ENCODE data around the gene DLG2. TPM values are rescaled to one million over a fixed set of nuclear protein-coding genes. Genes with fewer than 3 reads are reported as not detected.

The DLG2 gene
- total RNA-seq, 1 experiment from 2014 or later, result 17.5 TPM

DNA sequence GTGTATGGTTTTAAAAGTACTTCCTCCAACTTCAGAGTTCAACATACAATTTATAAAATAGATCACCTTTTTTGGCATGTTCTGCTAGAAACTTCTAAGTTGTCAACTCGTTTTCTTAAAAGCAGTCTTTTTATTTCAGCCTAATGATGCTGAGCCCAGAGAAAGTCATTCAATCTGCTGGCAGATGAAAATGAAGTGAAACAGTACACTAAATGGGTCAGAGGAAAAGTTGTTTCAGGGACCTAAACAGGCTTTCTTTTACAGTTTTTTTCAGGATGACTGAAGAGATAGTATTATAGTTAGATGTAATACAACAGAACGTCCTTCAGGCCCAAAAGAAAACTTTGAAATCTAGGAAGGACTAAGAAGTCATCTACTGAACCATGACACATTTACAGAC lies 1498.3 kb downstream of the DLG2 start:
- ChIA-PET CTCF (no interaction called here), POLR2A (no interaction called here)

DNA sequence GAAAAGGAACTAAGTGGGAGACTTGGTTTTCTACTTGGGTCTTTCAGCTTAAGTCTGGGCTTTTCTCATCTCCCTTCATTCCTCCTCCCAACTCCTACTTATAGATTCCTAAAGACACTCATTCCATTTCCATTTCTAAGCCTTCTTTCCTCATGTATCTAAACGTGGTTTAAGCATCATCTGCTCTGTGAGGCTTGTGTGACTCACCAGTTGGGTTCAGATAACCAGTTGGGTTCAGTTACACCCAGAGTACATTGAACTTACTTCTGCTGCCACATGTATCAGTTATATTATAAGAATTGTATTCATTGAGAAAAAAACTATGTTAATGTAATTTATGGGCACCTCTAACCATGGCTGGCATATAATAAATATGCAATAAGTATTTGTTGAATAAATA lies 1509.8 kb downstream of the DLG2 start:
- POLR2A ChIA-PET, result no interaction called here
- TF ChIP-seq, protein P1, sequence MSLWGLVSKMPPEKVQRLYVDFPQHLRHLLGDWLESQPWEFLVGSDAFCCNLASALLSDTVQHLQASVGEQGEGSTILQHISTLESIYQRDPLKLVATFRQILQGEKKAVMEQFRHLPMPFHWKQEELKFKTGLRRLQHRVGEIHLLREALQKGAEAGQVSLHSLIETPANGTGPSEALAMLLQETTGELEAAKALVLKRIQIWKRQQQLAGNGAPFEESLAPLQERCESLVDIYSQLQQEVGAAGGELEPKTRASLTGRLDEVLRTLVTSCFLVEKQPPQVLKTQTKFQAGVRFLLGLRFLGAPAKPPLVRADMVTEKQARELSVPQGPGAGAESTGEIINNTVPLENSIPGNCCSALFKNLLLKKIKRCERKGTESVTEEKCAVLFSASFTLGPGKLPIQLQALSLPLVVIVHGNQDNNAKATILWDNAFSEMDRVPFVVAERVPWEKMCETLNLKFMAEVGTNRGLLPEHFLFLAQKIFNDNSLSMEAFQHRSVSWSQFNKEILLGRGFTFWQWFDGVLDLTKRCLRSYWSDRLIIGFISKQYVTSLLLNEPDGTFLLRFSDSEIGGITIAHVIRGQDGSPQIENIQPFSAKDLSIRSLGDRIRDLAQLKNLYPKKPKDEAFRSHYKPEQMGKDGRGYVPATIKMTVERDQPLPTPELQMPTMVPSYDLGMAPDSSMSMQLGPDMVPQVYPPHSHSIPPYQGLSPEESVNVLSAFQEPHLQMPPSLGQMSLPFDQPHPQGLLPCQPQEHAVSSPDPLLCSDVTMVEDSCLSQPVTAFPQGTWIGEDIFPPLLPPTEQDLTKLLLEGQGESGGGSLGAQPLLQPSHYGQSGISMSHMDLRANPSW (CRISPR knock-in tag; conservative IDR thresholded peaks at IDR 0.05; ENCODE audit: low read depth), result no peak
- TF ChIP-seq ZNF671 (CRISPR knock-in tag; IDR thresholded peaks at IDR 0.05), result no peak
- TF ChIP-seq, protein P2, sequence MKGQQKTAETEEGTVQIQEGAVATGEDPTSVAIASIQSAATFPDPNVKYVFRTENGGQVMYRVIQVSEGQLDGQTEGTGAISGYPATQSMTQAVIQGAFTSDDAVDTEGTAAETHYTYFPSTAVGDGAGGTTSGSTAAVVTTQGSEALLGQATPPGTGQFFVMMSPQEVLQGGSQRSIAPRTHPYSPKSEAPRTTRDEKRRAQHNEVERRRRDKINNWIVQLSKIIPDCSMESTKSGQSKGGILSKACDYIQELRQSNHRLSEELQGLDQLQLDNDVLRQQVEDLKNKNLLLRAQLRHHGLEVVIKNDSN (CRISPR knock-in tag; IDR thresholded peaks at IDR 0.05), result no peak
- no peak for TF ChIP-seq ZNF317 (CRISPR knock-in tag; IDR thresholded peaks at IDR 0.05; ENCODE audit: borderline replicate concordance, low read depth)
- TF ChIP-seq FOXK1 (CRISPR knock-in tag; IDR thresholded peaks at IDR 0.05), result no peak
- TF ChIP-seq, protein P3, sequence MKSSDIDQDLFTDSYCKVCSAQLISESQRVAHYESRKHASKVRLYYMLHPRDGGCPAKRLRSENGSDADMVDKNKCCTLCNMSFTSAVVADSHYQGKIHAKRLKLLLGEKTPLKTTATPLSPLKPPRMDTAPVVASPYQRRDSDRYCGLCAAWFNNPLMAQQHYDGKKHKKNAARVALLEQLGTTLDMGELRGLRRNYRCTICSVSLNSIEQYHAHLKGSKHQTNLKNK (CRISPR knock-in tag; IDR thresholded peaks at IDR 0.05), result no peak
- no peak for TF ChIP-seq NR2C2 (CRISPR knock-in tag; IDR thresholded peaks at IDR 0.05)
- no peak for TF ChIP-seq ATF1 (CRISPR knock-in tag; IDR thresholded peaks at IDR 0.05)

More for the DNA sequence above, 1498.3 kb downstream of the DLG2 start:
- Mint-ChIP-seq H3K36me3 (no peaks in the 10 kb centered on the region), H3K27ac (no peak overlapping the region), H3K4me3 (no peak overlapping the region), H3K27me3 (ENCODE audit: low read depth) (no peaks in the 10 kb centered on the region), H3K9me3 (no peaks in the 10 kb centered on the region), H3K4me1 (peaks cover 3% of the 10 kb centered on the region; the same call in 1 of the 2 replicates)
- no peak for ATAC-seq
- DNase-seq (ENCODE audit: low spot score), result no peak
- TF ChIP-seq ETV6 (CRISPR knock-in tag; IDR thresholded peaks at IDR 0.05), result no peak
- TF ChIP-seq, protein P4, sequence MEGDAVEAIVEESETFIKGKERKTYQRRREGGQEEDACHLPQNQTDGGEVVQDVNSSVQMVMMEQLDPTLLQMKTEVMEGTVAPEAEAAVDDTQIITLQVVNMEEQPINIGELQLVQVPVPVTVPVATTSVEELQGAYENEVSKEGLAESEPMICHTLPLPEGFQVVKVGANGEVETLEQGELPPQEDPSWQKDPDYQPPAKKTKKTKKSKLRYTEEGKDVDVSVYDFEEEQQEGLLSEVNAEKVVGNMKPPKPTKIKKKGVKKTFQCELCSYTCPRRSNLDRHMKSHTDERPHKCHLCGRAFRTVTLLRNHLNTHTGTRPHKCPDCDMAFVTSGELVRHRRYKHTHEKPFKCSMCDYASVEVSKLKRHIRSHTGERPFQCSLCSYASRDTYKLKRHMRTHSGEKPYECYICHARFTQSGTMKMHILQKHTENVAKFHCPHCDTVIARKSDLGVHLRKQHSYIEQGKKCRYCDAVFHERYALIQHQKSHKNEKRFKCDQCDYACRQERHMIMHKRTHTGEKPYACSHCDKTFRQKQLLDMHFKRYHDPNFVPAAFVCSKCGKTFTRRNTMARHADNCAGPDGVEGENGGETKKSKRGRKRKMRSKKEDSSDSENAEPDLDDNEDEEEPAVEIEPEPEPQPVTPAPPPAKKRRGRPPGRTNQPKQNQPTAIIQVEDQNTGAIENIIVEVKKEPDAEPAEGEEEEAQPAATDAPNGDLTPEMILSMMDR (IDR thresholded peaks at IDR 0.05), result no peak
- no peak for TF ChIP-seq ZNF423 (CRISPR knock-in tag; IDR thresholded peaks at IDR 0.05)
- TF ChIP-seq SOX15 (CRISPR knock-in tag; IDR thresholded peaks at IDR 0.05), result no peak
- no peak for TF ChIP-seq HMGA2 (CRISPR knock-in tag; IDR thresholded peaks at IDR 0.05)
- no peak for TF ChIP-seq IRF2 (CRISPR knock-in tag; IDR thresholded peaks at IDR 0.05; ENCODE audit: borderline replicate concordance, low read depth)
- TF ChIP-seq, protein P3 (CRISPR knock-in tag; IDR thresholded peaks at IDR 0.05), result no peak
- TF ChIP-seq RORB (CRISPR knock-in tag; IDR thresholded peaks at IDR 0.05), result no peak
- TF ChIP-seq, protein P5, sequence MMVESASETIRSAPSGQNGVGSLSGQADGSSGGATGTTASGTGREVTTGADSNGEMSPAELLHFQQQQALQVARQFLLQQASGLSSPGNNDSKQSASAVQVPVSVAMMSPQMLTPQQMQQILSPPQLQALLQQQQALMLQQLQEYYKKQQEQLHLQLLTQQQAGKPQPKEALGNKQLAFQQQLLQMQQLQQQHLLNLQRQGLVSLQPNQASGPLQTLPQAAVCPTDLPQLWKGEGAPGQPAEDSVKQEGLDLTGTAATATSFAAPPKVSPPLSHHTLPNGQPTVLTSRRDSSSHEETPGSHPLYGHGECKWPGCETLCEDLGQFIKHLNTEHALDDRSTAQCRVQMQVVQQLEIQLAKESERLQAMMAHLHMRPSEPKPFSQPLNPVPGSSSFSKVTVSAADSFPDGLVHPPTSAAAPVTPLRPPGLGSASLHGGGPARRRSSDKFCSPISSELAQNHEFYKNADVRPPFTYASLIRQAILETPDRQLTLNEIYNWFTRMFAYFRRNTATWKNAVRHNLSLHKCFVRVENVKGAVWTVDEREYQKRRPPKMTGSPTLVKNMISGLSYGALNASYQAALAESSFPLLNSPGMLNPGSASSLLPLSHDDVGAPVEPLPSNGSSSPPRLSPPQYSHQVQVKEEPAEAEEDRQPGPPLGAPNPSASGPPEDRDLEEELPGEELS (CRISPR knock-in tag; IDR thresholded peaks at IDR 0.05), result no peak
- no peak for TF ChIP-seq FOXK1 (CRISPR knock-in tag; IDR thresholded peaks at IDR 0.05)
- TF ChIP-seq, protein P6, sequence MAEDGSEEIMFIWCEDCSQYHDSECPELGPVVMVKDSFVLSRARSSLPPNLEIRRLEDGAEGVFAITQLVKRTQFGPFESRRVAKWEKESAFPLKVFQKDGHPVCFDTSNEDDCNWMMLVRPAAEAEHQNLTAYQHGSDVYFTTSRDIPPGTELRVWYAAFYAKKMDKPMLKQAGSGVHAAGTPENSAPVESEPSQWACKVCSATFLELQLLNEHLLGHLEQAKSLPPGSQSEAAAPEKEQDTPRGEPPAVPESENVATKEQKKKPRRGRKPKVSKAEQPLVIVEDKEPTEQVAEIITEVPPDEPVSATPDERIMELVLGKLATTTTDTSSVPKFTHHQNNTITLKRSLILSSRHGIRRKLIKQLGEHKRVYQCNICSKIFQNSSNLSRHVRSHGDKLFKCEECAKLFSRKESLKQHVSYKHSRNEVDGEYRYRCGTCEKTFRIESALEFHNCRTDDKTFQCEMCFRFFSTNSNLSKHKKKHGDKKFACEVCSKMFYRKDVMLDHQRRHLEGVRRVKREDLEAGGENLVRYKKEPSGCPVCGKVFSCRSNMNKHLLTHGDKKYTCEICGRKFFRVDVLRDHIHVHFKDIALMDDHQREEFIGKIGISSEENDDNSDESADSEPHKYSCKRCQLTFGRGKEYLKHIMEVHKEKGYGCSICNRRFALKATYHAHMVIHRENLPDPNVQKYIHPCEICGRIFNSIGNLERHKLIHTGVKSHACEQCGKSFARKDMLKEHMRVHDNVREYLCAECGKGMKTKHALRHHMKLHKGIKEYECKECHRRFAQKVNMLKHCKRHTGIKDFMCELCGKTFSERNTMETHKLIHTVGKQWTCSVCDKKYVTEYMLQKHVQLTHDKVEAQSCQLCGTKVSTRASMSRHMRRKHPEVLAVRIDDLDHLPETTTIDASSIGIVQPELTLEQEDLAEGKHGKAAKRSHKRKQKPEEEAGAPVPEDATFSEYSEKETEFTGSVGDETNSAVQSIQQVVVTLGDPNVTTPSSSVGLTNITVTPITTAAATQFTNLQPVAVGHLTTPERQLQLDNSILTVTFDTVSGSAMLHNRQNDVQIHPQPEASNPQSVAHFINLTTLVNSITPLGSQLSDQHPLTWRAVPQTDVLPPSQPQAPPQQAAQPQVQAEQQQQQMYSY (CRISPR knock-in tag; IDR thresholded peaks at IDR 0.05), result no peak
- TF ChIP-seq, protein P7, sequence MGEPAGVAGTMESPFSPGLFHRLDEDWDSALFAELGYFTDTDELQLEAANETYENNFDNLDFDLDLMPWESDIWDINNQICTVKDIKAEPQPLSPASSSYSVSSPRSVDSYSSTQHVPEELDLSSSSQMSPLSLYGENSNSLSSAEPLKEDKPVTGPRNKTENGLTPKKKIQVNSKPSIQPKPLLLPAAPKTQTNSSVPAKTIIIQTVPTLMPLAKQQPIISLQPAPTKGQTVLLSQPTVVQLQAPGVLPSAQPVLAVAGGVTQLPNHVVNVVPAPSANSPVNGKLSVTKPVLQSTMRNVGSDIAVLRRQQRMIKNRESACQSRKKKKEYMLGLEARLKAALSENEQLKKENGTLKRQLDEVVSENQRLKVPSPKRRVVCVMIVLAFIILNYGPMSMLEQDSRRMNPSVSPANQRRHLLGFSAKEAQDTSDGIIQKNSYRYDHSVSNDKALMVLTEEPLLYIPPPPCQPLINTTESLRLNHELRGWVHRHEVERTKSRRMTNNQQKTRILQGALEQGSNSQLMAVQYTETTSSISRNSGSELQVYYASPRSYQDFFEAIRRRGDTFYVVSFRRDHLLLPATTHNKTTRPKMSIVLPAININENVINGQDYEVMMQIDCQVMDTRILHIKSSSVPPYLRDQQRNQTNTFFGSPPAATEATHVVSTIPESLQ (CRISPR knock-in tag; IDR thresholded peaks at IDR 0.05), result no peak
- no peak for TF ChIP-seq SP1 (CRISPR knock-in tag; conservative IDR thresholded peaks at IDR 0.05)
- TF ChIP-seq NFATC4 (CRISPR knock-in tag; IDR thresholded peaks at IDR 0.05), result no peak

More for the DNA sequence above, 1509.8 kb downstream of the DLG2 start:
- H3K27ac Mint-ChIP-seq, result no peak overlapping the region
- DNase-seq (ENCODE audit: low spot score), result no peak
- ATAC-seq, result no peak
- no peak overlapping the region for H3K4me3 Mint-ChIP-seq
- H3K27me3 Mint-ChIP-seq (ENCODE audit: low read depth), result peaks cover 32% of the 10 kb centered on the region
- CTCF ChIA-PET, result no interaction called here
- no peaks in the 10 kb centered on the region for H3K9me3 Mint-ChIP-seq
- no peaks in the 10 kb centered on the region for H3K4me1 Mint-ChIP-seq
- no peaks in the 10 kb centered on the region for H3K36me3 Mint-ChIP-seq

Measured in WTC11 (cell line).